IPS DF 6.9 (cell line): ENCODE data around the gene ADGRF1.
"Not testable (repeated sequence)": the region's sequence is repeated elsewhere in the genome, so short reads cannot be mapped to it uniquely, and the experiment has no call there.

Experiments used
- DNase-seq: peaks from one replicate; pipeline ENCODE4 v3.0.0-alpha.2; 2013; ENCODE audit warnings: low read depth, low spot score
- H3K27ac ChIP-seq: one replicate; pipeline ENCODE4 v1.5.1; 2013; ENCODE audit warnings: low read length, control low read depth
- H3K27me3 ChIP-seq: 2 replicates; pipeline ENCODE4 v1.6.1; 2013; ENCODE audit warnings: mild to moderate bottlenecking, low read length; ENCODE audit not compliant: control insufficient read depth, insufficient read depth
- H3K36me3 ChIP-seq: 2 replicates; pipeline ENCODE4 v1.6.1; 2013; ENCODE audit warnings: low read length; ENCODE audit not compliant: control insufficient read depth, insufficient read depth
- H3K4me1 ChIP-seq: 2 replicates; pipeline ENCODE4 v1.6.1; 2013; ENCODE audit warnings: low read length; ENCODE audit not compliant: control insufficient read depth, insufficient read depth
- H3K4me3 ChIP-seq: 2 replicates; pipeline ENCODE4 v1.5.1; 2013; ENCODE audit warnings: mild to moderate bottlenecking, low read length
- H3K9me3 ChIP-seq: 2 replicates; pipeline ENCODE4 v1.6.1; 2013; ENCODE audit warnings: low read length, inconsistent platforms; ENCODE audit not compliant: control insufficient read depth, insufficient read depth
- WGBS: extraction: QIAGEN DNeasy Blood & Tissue Kit; methylation state at CpG from one replicate; pipeline ENCODE4 v1.1.7; 2013; ENCODE audit warnings: mixed read lengths, missing lambda C conversion rate; ENCODE audit not compliant: insufficient read length, insufficient coverage; 5-methylcytosine and 5-hydroxymethylcytosine counted together

ADGRF1 gene

GRCh38 chr6:47061309-47062300 lies 19.5 kb upstream of the ADGRF1 start:
- Histone ChIP-seq H3K27ac (no peak overlapping the region), H3K9me3 (no peaks in the 10 kb centered on the region), H3K27me3 (no peaks in the 10 kb centered on the region), H3K4me3 (no peak overlapping the region), H3K36me3 (no peaks in the 10 kb centered on the region), H3K4me1 (no peaks in the 10 kb centered on the region)
- no peak for DNase-seq
- WGBS: no CpG with 5 or more reads among the region's 5 CpGs

DNA sequence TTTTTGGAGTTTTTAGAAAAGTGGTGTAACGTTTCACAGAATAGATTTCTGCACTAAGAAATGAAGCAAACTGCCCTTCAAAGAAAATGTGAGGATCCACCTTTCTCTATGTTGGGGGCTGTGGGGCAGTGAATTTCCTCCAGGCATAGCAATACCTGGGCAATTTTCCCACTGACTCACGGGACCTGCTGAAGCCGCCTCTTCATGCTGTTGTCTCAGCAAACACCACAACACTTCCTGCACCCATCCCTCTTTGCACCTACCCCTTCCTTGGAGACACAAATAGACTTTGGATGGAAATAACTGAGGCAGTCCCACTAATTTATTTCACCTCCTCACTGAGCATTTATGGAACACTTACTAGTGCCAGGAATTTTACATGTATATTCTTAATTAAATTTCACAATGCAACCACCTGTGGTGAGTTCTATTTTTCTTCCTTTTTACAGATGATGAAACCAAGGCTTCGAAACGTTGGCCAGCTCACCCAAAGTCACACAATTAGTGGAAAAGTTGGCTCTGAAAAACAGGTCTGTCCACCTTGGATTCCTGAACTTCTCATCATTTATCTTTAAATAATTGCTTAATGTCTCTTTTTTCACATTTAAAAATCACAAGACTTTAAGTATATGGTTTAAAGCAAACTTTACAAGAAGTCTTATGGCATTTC lies 17.2 kb upstream of the ADGRF1 start:
- WGBS: no CpG with 5 or more reads among the region's 5 CpGs
- H3K9me3 ChIP-seq: no peaks in the 10 kb centered on the region
- no peaks in the 10 kb centered on the region for H3K27me3 ChIP-seq
- H3K4me1 ChIP-seq: no peaks in the 10 kb centered on the region
- H3K27ac ChIP-seq: no peak overlapping the region
- H3K36me3 ChIP-seq: no peaks in the 10 kb centered on the region
- no peak for DNase-seq
- no peak overlapping the region for H3K4me3 ChIP-seq

GRCh38 chr6:47057830-47058540 lies 15.9 kb upstream of the ADGRF1 start:
- H3K27me3 ChIP-seq: no peaks in the 10 kb centered on the region
- no peaks in the 10 kb centered on the region for H3K36me3 ChIP-seq
- H3K4me1 ChIP-seq: no peaks in the 10 kb centered on the region
- no peak for DNase-seq
- H3K4me3 ChIP-seq: no peak overlapping the region
- H3K9me3 ChIP-seq: no peaks in the 10 kb centered on the region
- no peak overlapping the region for H3K27ac ChIP-seq
- WGBS: no CpG with 5 or more reads among the region's 1 CpG

GRCh38 chr6:47056832-47057231 lies 14.7 kb upstream of the ADGRF1 start:
- Histone ChIP-seq H3K27ac (no peak overlapping the region), H3K27me3 (no peaks in the 10 kb centered on the region), H3K9me3 (no peaks in the 10 kb centered on the region), H3K4me3 (no peak overlapping the region), H3K36me3 (no peaks in the 10 kb centered on the region), H3K4me1 (no peaks in the 10 kb centered on the region)
- WGBS: no CpG with 5 or more reads among the region's 2 CpGs
- no peak for DNase-seq

GRCh38 chr6:47054302-47054701 lies 12.2 kb upstream of the ADGRF1 start:
- not testable (repeated sequence) for H3K27me3 ChIP-seq, H3K27ac ChIP-seq, H3K4me3 ChIP-seq, H3K4me1 ChIP-seq, H3K36me3 ChIP-seq, DNase-seq, H3K9me3 ChIP-seq
- no CpG with 5 or more reads among the region's 2 CpGs for WGBS

GRCh38 chr6:47048638-47049037 lies 6.5 kb upstream of the ADGRF1 start:
- Histone ChIP-seq H3K9me3 (no peaks in the 10 kb centered on the region), H3K4me3 (no peak overlapping the region), H3K27me3 (no peaks in the 10 kb centered on the region), H3K36me3 (no peaks in the 10 kb centered on the region), H3K27ac (no peak overlapping the region), H3K4me1 (peaks cover 1% of the 10 kb centered on the region; the same call in 1 of the 2 replicates)
- no peak for DNase-seq

DNA sequence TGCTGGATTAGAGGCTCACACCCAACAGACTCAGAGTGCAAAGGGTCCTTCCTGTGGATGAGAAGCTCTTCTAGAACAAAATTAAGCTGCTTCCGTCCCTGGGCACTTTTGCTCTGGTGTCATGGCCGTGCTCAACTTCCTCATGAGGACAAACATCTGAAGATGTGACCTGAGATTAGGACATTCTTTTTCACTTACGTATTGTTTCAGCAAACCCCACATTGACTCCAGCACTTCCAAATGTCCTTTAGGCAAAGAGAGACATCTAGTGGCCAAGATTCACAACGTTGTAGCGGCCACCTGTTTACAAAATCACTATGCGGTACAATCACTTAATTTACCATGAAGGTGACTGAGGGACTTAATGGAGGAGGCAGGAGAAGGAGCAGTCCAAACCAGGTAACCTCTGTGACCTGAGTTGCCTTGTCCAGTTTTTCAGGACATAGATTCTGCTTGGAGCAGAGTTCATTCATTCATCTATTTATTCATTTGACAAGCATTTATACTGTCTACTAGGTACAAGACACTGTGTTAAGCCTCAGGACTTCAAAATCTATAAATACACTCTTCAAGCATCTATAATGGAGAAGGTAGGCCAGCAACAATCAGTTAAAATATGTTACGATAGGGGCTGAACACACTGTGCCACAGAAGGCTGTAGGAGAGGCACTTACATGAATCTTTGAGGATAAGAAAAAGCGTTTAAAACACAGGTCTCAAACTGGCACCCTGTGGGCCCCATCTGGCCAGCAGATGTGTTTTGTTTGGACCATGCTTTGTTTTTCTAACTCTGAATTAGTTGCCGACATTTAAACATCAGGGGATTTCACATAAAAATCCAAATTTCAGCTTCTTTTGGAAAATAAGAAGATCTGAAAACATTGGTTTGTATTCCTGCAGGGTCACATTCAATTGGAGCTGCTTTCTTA lies 5.6 kb upstream of the ADGRF1 start:
- peak; percentile 76 for DNase-seq
- Histone ChIP-seq H3K4me1 (peaks cover 1% of the 10 kb centered on the region; the same call in 1 of the 2 replicates), H3K27me3 (no peaks in the 10 kb centered on the region), H3K9me3 (no peaks in the 10 kb centered on the region), H3K36me3 (no peaks in the 10 kb centered on the region), H3K27ac (no peak overlapping the region), H3K4me3 (no peak overlapping the region)
- WGBS: no CpG with 5 or more reads among the region's 9 CpGs

- no CpG with 5 or more reads among the region's 3 CpGs for WGBS
- no peaks in the 10 kb centered on the region for H3K9me3 ChIP-seq
- no peak for DNase-seq
- no peak overlapping the region for H3K27ac ChIP-seq
- no peak overlapping the region for H3K4me3 ChIP-seq
- H3K4me1 ChIP-seq: peaks cover 1% of the 10 kb centered on the region; the same call in 1 of the 2 replicates
- H3K36me3 ChIP-seq: no peaks in the 10 kb centered on the region
- no peaks in the 10 kb centered on the region for H3K27me3 ChIP-seq
Measured at GRCh38 chr6:47047097-47047478, 5.0 kb upstream of the ADGRF1 start.

DNA sequence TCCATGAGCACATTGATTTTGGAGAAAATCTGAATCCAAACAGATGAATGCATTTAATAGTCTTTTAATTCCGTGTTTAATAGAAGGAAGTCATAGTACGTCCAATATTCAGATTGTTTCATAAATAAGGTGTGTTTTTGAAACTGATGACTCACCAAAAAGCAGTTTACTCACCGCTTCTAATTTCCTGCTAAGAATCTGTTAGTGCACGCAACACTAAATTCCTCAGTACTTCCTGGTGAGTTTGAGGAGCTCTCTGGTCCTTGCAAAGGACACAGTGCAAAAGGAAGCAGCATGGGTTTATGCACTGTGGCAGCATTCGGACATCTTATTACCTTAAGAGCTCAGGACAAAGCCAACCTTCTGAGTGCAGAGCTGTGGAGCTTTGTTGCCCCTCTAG lies 2.3 kb upstream of the ADGRF1 start:
- Histone ChIP-seq H3K27ac (no peak overlapping the region), H3K4me1 (peaks cover 1% of the 10 kb centered on the region), H3K36me3 (no peaks in the 10 kb centered on the region), H3K4me3 (no peak overlapping the region), H3K27me3 (no peaks in the 10 kb centered on the region), H3K9me3 (no peaks in the 10 kb centered on the region)
- no CpG with 5 or more reads among the region's 5 CpGs for WGBS
- DNase-seq: no peak
